RWPE1 (cell line): ENCODE results near the gene CGNL1.

Source experiments
- CTCF ChIA-PET: fragments of 350-600 bp; sonication (Branson Sonifier 250); formaldehyde crosslinking; extraction: SDS; loops from one replicate; lab custom pipeline; 2021; lab: Yijun Ruan, JAX
- POLR2A ChIA-PET: fragments of 400-600 bp; formaldehyde crosslinking; extraction: SDS; loops from one replicate; lab custom pipeline; 2020; ENCODE audit warnings: antibody characterized with exemption; ENCODE audit not compliant: low non-redundant PET; lab: Yijun Ruan, JAX
- DNase-seq: peaks from one replicate; pipeline ENCODE4 v3.0.0; 2012; ENCODE audit warnings: low spot score
- H3K27ac ChIP-seq: fragments of 450-650 bp; 2 replicates; pipeline ENCODE4 v1.5.1; 2017
- TF ChIP-seq, protein P1 (sequence below): fragments of 450-650 bp; conservative IDR thresholded peaks from 2 replicates; pipeline ENCODE4 v1.5.1; 2017; ENCODE audit warnings: low read depth, mild to moderate bottlenecking

Gene CGNL1

DNA sequence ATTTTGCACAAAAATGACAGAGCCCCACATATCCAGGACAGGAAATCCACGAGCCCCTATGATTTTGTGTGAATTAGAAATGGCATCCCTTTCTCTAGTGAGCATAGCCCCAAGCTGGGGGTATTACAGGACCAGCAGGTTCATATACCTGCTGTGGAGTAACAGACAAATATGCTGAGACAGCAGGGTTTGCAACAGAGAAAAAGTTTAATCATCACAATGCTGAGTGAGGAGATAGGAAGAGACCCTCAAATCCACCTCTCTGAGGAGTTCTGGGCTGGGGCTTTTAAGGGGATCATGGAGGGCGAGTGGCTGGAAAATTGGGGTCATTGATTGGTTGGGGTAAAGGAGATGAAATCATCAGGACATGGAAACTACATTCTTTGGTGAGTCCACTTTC lies 207.0 kb downstream of the CGNL1 start:
- ChIA-PET CTCF (interaction anchor here (0.6 to 0.7 kb wide), 2 partner anchors 19 to 91 kb away, joined by 3 to 4 read pairs; no protein-coding TSS in a partner anchor), POLR2A (no interaction called here)
- no peak for DNase-seq
- H3K27ac ChIP-seq, result no peak overlapping the region
- TF ChIP-seq, protein P1, sequence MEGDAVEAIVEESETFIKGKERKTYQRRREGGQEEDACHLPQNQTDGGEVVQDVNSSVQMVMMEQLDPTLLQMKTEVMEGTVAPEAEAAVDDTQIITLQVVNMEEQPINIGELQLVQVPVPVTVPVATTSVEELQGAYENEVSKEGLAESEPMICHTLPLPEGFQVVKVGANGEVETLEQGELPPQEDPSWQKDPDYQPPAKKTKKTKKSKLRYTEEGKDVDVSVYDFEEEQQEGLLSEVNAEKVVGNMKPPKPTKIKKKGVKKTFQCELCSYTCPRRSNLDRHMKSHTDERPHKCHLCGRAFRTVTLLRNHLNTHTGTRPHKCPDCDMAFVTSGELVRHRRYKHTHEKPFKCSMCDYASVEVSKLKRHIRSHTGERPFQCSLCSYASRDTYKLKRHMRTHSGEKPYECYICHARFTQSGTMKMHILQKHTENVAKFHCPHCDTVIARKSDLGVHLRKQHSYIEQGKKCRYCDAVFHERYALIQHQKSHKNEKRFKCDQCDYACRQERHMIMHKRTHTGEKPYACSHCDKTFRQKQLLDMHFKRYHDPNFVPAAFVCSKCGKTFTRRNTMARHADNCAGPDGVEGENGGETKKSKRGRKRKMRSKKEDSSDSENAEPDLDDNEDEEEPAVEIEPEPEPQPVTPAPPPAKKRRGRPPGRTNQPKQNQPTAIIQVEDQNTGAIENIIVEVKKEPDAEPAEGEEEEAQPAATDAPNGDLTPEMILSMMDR, result no peak

DNA sequence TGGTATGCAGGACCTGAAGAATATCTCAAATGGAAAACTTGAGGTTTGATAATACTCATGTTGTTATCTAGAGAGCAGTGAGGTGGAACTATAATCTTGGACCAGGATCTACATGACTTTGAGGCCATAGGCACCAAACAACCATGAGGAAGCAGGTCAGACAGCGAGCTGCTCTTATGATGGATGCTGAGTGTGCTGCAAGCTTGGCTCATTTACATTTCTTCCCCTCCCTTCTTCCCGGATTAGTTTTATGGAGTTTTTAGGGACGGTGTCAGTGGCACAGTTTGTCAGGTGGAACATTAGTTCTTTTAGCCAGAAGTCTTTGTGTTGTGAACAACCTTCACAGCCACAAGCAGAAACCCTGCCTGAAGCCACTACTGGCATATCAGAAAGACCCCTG lies 207.4 kb downstream of the CGNL1 start:
- no peak overlapping the region for H3K27ac ChIP-seq
- TF ChIP-seq, protein P1, result no peak
- no peak for DNase-seq
- ChIA-PET CTCF (interaction anchor here (0.6 kb wide), 2 partner anchors 90 to 115 kb away, joined by 4 to 7 read pairs; no protein-coding TSS in a partner anchor), POLR2A (no interaction called here)

DNA sequence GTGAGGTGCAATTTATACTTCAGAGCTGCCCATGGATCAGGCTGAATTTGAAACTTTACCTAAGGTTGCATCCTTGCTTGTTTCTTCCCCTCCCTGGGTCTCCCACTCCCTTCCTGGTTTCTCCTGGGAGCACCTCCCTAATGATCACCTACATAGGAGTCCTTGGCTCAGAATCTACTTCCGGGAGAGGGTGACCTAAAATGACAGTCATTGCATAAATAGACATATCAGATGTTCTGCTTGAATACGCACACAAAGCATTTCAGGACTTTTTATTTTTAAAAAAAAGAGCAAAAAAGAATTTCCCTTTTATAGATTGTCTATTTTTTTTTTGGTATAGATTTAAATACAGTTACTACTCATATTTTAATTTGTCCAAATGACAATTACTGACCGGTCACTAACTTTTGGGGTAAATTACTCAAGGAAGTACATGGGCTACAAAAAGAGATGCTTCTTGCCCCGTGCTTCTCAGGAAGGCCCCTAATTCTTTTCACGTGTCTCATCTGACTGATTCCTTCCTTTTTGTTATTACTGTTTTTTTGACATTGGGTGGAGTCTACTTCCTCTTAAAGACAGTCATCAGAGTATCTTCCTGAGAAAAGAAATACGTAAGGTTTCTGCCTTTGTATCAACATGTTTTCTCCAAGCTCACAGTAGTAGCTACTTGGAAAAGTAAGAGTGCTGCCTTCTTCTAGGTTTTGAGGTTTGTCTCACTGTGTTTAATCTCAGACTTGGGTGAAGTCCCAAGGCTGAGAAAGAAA lies 210.5 kb downstream of the CGNL1 start:
- H3K27ac ChIP-seq, result peak overlapping the region; percentile 41; the same call in 1 of the 2 replicates
- peak; percentile 33 for DNase-seq
- ChIA-PET CTCF (no interaction called here), POLR2A (no interaction called here)
- TF ChIP-seq, protein P1, result no peak

DNA sequence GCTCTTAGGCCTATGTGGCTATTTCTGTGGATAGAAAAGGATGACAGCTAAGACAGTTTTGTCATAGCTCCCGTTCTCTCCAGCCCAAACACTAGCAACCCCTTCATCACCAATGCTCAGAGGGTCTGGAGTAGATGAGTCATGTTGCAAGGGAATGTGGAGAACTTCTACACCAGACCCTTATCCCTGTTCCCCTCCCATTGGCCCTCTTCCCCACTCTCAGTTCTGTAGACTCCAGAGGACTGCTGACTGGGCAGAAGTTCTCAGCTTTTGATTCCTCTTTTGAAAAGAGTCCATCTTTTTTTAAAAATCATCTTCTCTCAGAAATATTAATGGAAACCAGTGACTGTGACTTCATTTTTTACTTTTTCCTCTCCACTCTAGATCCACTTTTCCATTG lies 213.0 kb downstream of the CGNL1 start:
- H3K27ac ChIP-seq, result no peak overlapping the region
- ChIA-PET POLR2A (no interaction called here), CTCF (no interaction called here)
- TF ChIP-seq, protein P1, result no peak
- no peak for DNase-seq

DNA sequence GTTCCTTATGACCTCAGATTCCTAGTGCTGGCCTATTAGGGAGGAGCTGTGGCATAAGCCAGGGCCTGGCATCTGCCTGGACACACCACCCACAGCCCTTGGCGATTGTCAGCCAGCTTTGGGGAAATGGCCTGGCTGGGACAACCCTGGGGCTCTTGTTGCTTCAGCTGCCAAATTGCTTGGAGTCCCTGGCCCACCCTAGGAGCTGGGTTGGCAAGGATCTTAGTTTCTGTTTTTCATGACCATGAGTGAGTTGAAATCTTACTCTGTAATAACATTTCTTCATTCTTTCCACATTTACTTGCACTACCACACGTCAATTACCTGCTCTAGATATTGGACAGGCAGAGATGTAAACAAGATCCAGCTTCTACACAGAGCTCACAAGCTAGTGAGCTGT lies 213.4 kb downstream of the CGNL1 start:
- POLR2A ChIA-PET, result no interaction called here
- CTCF ChIA-PET, result no interaction called here
- no peak for DNase-seq
- TF ChIP-seq, protein P1, result no peak
- no peak overlapping the region for H3K27ac ChIP-seq

DNA sequence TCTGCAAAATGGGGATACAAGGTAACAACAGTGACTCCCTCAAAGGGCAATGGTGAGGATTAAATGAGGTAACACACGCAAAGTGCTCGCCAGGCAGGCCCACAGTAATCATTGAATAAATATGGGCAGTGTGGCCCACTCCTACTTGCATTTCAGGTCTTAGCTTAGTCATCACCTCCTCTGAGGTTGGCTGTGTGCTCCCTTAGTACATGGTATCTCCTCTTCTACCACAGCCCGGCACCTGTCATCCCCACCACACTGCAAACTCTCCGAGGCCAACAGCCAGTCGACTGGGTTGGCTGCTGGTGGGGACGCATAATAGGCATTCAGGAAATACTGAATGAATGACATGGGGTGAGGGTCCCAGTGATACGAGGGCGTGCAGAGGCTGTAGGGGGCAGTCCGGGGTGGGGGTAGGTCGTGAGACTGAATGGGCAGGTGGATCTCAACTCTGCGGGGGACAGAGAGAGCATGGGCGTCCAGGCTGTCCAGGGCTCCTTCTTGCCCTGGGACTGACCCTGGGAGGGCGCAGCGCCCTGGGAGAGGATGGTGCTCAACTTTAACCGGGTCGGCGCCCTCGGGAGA lies 215.0 kb downstream of the CGNL1 start:
- POLR2A ChIA-PET, result no interaction called here
- CTCF ChIA-PET, result interaction anchor here (0.8 kb wide), 1 partner anchor 116 kb away, joined by 3 read pairs; no protein-coding TSS in a partner anchor
- no peak for DNase-seq
- TF ChIP-seq, protein P1, result no peak
- H3K27ac ChIP-seq, result peak overlapping the region; percentile 32
